BE2C (cell line): ENCODE data around the gene BARX1.

Experiments used
- DNase-seq: peaks from one replicate; pipeline ENCODE4 v3.0.0-alpha.2; 2020
- H3K27me3 ChIP-seq: fragments of 250-450 bp; sonication (Bioruptor Pico); 2 replicates; pipeline ENCODE4 v1.5.1; 2020; ENCODE audit warnings: mild to moderate bottlenecking
- H3K36me3 ChIP-seq: fragments of 250-450 bp; sonication (Bioruptor Pico); 2 replicates; pipeline ENCODE4 v1.5.1; 2020; ENCODE audit warnings: mild to moderate bottlenecking
- H3K4me1 ChIP-seq: fragments of 250-450 bp; sonication (Bioruptor Pico); 2 replicates; pipeline ENCODE4 v1.5.1; 2020
- H3K4me3 ChIP-seq: 2 replicates; pipeline ENCODE4 v1.5.1; 2011; ENCODE audit warnings: low read depth, low read length
- H3K9me3 ChIP-seq: fragments of 250-450 bp; sonication (Bioruptor Pico); 2 replicates; pipeline ENCODE4 v1.5.1; 2020
- TF ChIP-seq, protein P1 (sequence below): IDR thresholded peaks from 2 replicates; pipeline ENCODE4 v1.5.1; 2012; ENCODE audit warnings: mild to moderate bottlenecking, low read depth, low read length

BARX1 gene

DNA sequence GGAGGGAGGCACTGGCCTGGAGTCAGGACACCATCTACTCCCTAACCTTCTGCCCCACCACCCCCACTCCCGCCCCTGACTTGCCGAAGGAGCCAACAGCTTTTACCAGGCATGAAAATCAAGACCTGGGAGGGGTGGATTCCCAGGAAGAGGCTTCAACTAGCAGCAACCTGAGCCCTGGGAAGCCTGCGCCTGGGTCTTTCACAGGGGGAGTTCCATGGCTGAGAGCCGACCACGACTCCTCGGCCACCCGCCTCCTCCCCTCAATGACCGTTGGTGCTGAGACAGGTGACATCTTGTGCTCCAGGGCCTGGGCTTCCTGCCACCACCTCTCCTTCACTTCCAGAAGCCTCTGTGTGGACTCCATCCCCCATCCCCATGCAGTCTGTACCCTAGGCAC lies 37.1 kb downstream of the BARX1 start:
- Histone ChIP-seq H3K9me3 (no peaks in the 10 kb centered on the region), H3K4me1 (no peaks in the 10 kb centered on the region), H3K4me3 (no peak overlapping the region), H3K27me3 (peaks cover 12% of the 10 kb centered on the region; the same call in 1 of the 2 replicates), H3K36me3 (no peaks in the 10 kb centered on the region)
- TF ChIP-seq, protein P1, sequence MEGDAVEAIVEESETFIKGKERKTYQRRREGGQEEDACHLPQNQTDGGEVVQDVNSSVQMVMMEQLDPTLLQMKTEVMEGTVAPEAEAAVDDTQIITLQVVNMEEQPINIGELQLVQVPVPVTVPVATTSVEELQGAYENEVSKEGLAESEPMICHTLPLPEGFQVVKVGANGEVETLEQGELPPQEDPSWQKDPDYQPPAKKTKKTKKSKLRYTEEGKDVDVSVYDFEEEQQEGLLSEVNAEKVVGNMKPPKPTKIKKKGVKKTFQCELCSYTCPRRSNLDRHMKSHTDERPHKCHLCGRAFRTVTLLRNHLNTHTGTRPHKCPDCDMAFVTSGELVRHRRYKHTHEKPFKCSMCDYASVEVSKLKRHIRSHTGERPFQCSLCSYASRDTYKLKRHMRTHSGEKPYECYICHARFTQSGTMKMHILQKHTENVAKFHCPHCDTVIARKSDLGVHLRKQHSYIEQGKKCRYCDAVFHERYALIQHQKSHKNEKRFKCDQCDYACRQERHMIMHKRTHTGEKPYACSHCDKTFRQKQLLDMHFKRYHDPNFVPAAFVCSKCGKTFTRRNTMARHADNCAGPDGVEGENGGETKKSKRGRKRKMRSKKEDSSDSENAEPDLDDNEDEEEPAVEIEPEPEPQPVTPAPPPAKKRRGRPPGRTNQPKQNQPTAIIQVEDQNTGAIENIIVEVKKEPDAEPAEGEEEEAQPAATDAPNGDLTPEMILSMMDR: no peak
- no peak for DNase-seq

DNA sequence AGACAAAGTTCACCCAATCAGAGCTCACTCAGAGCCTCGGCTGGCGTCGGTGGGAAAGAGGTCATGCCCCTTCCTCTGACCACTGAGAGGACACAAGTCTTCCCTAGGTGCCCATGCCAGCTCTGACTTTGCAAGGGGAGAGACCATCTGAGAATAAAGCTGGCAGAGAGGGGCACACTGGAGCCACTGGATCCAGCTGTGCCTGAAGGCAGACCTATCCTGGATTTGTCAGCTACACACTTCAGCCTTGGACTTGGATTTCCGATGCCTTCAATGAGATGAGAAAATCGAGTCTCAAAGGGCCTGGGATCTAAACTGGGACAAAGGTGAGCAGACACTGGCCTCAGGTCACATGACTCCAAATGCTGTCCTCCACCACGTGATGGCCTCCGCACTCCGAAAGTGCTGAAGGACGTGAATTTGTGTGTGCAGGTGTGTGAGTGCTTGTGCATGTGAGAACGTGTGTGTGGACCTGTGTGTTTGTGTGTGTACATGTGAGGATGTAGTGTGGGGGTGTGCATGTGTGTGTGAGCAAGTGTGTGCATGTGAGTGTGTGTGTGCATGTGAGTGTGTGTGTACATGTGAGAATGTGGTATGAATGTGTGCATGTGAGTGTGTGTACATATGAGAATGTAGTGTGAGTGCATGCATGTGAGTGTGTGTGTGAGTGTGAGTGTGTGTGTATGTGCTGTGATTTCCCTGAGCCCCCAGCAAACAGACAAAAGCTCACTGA lies 37.9 kb downstream of the BARX1 start:
- Histone ChIP-seq H3K4me3 (no peak overlapping the region), H3K4me1 (no peaks in the 10 kb centered on the region), H3K27me3 (peaks cover 12% of the 10 kb centered on the region; the same call in 1 of the 2 replicates), H3K36me3 (no peaks in the 10 kb centered on the region), H3K9me3 (no peaks in the 10 kb centered on the region)
- TF ChIP-seq, protein P1: no peak
- no peak for DNase-seq

DNA sequence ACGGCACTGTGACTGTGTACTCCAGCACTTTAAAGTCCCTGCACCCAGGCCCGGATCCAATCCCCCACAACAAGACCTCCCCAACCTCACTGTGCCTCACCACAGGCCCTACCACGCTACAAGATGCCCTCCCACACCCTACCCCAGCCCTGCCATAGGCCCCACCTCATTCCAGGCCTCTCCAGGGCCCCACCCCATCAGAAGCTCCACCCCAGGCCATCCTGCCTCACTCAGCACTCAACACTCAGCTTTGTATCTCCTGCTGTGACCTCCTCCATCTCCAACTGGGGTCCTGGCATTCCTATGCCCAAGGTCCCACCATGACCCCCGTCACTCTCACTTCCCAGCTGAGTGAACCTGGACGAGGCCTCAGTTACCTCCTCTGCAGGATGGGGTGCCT lies 38.8 kb downstream of the BARX1 start:
- H3K27me3 ChIP-seq: peaks cover 12% of the 10 kb centered on the region; the same call in 1 of the 2 replicates
- DNase-seq: no peak
- H3K36me3 ChIP-seq: no peaks in the 10 kb centered on the region

DNA sequence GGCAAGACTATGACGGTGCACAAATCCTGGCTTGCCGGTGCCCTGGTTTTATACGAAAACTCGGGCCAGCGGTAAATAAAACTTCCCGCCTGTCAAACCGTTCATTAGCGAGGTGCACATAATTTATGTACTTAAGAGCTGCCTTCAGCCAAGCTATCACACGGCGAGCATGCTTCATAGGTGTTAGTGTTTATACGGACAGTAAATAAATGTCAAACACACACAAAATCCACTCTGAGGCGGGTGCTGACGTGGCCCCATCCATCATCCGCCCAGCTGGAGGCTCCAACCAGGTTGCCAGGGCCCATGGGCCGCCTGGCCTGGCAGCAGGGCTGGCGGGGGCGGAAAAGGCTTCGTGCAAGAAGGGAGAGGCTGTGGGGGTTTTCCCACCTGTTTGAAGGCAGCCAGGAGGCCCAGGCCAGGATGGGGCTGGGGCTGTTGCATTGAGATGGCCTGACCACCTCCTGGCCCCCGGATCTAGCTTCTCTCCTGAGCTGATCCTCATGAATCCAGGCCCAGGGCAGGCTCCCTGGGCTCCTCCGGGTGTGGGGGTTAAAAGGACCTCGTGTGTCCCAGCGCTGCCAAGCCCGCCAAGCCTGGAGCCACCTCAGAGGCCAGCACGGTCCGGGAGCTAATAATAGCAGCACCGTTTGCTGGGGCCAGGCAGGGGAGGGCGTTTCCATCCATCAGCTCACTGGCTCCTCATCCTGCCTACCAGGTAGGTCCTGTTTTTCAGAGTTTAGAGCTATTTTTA lies 43.2 kb downstream of the BARX1 start:
- Histone ChIP-seq H3K4me1 (no peaks in the 10 kb centered on the region), H3K27me3 (no peaks in the 10 kb centered on the region), H3K36me3 (no peaks in the 10 kb centered on the region), H3K4me3 (no peak overlapping the region), H3K9me3 (no peaks in the 10 kb centered on the region)
- TF ChIP-seq, protein P1: no peak
- no peak for DNase-seq

More for the DNA sequence above, 38.8 kb downstream of the BARX1 start:
- Histone ChIP-seq H3K4me1 (no peaks in the 10 kb centered on the region), H3K9me3 (no peaks in the 10 kb centered on the region), H3K4me3 (no peak overlapping the region)
- TF ChIP-seq, protein P1: no peak

DNA sequence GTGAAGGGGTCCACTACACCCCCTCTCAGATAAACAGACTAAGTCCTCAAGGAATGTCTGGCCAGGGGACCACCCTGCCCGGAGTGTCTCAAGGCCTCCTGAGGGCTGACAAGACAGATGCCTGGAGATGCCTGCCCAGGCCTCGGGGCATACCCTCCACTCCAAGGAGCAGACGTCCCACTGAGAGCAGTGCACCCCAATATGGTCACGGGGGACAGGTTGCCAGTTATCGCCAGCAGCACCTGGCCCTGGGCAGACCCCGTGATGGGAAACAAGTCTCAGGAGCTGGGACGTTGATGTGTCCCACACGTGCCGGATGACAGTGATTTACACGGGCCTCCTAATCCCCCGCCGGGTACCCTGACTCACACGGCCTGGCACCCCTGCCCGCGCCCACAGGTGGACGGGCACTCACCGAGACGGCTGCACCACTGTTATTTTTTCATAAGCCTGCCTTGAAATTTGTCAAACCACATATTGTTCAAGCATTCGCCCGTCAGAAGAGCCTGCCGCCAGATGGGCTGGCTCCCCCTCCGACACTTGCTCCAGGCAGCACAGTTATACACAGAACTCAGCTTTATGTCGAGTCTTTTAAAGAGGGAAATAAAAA lies 43.9 kb downstream of the BARX1 start:
- Histone ChIP-seq H3K4me3 (no peak overlapping the region), H3K27me3 (no peaks in the 10 kb centered on the region), H3K36me3 (no peaks in the 10 kb centered on the region), H3K4me1 (no peaks in the 10 kb centered on the region), H3K9me3 (no peaks in the 10 kb centered on the region)
- DNase-seq: no peak
- TF ChIP-seq, protein P1: no peak
